ENCODE results near the gene FAM161A.

- peak; percentile 49 for TF ChIP-seq CTCF (IDR thresholded peaks at IDR 0.05; ENCODE audit: low read depth, low read length, poor library complexity, severe bottlenecking)
- TF ChIP-seq EZH2phosphoT487 (IDR thresholded peaks at IDR 0.05; ENCODE audit: borderline replicate concordance, low read length): no peak
Measured at GRCh38 chr2:61898810-61899209, 45.0 kb upstream of the FAM161A start.
